ENCODE data around the gene ELFN1.
A peak's percentile ranks its signal among the peaks of the same experiment; 100 is the strongest.

The ELFN1 gene

DNA sequence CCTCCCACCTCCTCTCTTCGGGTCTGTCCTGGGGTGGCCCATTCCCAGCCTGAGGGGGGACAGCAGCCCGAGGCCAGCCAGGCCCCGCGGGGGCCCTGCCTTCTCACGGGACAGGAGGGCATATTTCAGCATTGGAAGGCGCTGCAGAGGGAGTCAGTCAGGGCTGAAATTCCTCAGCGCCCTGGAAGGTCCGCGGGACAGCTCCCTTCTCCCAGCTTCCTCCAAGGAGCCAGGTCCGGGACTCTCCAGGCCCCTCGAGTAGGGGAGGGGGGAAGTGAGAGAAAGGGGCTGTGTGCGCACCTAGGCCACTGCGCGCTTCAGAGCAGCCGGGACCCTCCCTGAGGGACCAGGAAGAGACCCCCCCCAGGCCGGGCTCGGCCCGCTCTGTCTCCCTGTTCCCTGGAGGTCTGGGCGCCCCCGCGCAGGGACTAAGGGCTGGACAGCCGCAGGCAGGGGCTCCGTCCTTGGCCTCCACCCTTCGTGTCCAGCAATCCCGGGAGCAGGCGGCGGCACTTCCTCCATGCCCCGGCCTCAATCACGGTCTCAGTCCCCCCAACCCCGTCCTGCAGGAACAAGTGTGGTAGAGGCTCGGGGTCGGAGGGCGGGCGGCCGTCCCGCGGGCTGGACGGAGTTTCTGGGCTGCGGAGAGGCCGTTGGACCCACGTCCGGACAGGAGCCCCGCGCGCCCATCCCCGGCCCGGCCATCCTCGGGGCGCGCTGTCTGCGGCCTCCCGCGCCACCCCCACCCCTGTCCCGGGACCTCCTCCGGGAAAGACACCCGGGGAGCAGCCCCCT is 6.0 kb upstream of the ELFN1 start:
- DNase-seq (ENCODE audit: low read depth) = no peak

DNA sequence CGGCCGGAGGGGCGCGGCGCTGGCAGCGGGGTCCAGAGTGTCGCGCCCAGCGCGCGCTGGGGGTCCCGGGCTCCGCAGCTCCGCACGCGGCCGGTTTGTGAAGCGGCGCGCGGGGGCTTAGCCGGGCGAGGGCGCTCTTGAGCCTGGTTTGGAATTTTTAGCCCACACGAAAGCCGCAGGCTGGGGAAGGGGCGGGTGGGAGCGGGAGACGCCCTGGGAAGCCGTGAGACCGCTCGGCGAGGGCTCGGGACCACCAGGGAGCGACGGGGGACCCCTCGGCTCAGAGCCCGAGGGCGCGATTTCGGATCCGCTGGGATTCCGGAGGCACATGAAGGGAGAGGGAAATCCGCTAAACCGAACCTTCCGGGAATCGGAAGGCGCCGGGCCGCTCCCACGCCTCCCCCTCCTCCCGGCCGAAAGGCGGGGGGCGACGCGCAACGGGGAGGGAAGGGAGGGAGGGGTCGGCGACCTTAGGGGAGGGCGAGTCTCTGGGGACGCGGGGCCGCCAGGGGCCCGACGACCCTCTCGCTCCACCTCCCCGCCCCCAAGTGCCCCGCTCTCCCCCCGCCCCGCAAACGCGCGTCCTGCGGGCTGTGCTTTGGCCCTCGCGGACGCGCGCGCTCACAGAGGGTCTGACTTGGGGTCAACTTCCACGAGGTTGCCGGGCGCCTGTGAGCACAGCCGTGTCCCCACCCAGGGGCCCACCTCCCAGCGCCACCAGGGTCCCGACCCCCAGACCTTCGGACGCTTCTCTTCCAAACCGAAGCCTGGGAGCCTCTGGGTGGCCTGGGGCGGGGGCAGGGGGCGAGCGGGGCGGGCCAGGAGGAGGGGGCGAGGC is 5.1 kb upstream of the ELFN1 start:
- peak; percentile 3 for DNase-seq (ENCODE audit: low read depth)

DNA sequence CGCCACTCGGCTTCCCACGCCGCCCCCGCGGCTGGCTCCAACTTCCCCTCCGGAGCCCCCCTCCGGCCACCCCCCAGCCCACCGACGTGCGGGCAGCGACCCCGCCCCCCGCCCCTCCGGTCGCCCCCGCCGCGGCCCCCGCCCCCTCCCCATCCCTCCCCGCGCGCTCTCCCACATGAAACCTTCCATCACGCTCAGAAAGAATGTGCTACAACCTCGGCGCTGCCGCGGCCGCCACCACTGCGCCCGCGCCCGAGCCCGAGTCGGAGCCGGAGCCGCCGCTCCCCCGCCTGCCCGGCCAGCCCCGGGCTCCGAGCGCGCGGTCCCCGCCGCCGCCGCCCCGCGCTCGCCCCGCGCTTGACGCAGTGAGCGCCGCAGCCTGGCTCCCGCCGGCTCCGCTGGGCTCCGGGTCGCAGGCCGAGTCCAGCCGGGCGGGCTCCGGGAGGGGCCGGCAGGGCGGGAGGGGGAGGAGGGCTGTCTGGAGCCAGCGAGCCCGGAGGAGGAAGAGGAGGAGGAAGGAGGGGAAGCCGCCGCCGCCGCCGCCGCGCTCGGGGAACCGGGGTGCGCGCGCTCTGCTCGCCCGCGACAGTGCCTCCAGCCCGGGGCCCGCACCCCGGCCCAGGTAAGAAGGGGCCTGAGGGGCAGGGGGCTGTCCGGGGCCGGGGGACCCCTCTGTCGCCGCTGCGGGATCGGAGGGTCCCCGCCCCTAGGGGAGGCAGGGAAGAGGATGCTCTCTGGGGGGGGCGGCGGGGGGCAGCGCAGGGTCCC is 4.3 kb upstream of the ELFN1 start:
- no peak for DNase-seq (ENCODE audit: low read depth)

DNA sequence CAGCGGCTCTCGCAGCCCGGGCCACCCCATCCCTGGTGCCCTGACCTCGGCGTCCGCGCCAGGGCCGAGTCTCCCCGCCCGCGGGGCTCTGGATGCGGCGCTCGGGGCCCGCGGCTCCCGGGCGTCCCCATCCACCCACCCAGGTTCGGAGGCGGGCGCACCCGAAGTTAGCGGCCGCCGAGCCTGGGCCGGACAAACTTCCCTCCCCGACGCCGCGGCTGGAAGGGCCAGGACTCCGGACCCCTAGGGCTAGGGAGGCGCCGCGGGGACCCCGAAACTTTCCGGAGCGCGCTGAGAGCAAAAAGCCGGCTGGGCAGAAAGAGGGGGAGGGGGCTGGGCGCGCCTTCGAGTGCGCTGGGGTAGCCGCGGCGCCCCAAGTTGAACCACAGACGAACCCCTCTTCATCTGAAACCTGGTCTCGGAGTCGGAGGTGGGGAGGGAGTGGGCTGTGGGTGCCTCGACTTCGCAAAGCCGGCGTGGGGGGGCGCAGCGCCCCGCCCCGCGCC is 3.7 kb upstream of the ELFN1 start:
- no peak for DNase-seq (ENCODE audit: low read depth)

DNA sequence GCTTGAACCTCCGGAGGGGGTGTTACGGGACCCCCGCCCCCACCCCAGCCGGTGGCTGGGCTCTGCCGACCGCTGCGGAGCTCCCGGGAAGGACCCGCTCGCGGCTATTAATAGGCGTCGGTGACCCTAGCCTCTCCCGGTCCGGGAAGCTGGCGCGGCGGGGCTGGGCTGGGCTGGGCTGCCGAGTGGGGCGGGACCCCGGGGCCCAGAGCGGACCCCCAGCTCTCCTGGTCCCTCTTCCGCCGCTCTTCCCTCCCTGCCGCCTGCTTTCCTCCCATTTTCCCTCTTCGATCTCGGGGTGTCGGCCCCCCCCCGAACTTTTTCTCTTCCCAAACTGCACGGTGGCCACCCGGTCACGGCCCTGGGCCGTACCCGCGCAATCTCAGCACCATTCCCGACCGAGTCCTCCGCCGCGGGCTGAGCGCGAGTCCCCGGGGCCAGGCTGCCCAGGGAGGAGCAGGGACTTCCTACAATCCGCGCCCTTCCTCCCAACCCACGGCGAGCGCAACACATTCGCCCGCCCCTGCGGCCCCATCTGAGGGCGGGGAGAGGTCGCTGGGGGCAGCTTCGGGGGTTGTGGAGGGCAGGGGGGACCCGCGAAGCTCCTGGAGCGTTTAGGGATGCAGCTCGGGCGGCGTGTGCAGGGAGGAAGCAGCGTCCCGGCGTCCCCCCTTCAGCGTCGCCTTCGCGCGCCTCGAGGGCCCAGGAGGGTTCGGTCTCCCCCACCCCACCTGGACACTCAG is 3.1 kb upstream of the ELFN1 start:
- DNase-seq (ENCODE audit: low read depth) = no peak

DNA sequence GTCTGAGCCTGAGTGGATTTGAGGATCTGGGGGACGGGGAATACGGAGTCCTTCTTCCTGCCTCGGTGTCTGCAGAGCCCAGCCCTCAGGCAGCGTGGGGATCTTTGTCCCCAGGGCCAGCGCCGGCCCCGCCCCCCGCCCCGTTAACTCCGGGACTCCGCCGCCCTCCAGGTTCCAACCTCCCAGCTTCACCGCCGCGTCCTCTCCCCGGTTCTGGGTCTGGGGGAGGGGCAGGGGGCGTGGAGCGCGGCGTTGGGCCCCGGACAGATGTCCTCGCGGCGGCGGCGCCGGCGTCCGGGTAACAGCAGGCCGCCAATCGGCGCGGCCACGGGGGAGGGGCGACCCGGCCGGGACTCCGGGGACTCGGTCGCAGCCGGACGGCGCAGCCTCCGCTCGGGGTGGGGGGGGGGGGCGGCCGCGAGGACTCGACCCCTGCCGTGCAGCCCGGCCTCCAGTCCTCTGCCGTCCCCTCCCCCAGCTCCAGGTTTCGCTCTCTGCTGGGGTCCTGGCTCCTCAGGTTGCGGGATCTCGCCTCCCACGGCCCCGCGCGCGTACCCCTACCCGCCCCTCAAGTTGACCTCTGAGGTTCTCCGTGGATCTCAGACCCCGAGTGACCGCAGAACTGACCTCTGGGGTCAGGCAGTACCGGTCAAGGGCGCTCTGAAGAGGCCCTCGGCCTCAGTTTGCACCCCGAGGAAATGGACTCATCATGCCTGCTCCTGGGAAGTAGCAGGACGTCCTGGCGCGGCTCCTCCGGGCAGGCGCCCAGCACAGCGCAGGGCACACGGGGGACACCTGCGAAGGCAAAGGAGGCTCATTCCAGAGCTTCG is 2.3 kb upstream of the ELFN1 start:
- no peak for DNase-seq (ENCODE audit: low read depth)

DNA sequence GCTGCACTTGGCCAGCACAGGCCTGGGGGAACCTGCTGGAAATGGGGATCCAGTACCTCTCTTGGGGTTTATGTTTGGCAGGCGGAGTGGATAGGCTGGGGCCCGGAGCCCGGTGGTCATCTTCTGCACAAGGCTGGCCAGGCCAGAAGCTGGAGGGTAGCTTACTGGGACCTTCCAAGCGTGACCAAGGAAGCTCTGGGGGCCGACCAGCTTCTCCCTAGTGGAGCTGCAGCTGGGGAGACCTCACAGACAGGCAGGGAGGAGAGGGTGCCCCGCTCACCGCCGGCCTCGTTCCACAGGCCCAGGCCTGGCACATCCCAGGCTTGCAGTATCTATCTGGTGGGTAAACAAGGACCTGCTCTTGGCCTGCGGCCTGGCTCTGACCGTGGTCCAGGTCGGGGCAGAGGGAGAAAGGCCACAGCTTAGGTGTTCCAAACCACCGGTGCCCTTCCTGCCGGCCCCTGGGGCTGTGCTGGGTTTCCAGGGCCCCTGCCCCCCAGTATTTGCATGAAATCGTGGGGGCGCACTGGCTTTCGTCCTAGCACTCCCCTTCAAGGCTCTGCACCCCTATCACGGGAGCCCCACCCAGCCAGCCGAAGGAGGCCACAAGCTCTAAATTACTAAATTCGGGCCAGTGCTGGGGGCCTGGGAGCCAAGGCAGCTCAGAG is 1.5 kb upstream of the ELFN1 start:
- no peak for DNase-seq (ENCODE audit: low read depth)

DNA sequence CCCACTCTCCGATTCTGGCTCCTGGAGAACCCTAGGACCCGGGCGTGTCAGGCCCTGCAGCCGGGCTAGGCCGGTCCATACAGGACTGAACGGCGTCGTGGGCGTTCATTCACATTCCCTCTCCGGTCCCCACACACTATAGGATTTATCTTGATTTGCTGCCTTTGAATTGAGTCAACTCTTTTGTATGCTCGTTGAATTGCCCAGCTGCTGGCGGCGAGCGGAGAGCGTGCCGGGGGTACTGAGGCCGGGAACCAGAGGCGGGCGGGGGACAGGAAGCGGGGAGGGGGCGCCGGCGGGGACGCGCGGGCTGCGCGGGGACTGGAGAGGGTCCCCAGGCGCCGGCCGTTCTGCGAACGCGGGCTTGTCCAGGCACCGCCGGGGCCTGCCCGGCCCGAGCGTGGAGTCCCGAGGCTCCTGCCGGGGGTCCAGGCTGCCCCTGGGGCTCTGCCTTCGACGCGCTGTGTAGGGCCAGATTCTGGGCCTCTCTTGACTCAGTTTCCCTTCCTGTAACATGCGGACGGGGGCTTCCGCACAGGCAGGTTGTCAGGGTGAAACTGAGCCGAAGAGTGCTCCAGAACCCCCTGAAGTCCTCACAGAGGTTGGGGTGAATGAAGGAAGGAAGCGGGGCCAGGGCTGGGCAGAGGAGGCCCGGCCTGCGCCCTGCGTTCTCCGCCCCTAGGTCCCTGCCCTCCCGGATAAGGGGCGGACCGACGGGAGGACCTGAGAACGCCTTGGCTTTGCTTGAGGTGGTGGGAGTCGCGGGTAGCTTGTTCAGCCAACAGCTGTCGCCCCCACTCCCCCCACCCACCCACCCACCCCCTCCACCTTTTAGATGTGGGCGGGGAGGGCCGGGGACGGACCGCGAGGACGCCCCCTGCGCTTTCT is 769 bp upstream of the ELFN1 start:
- DNase-seq (ENCODE audit: low read depth) = no peak

DNA sequence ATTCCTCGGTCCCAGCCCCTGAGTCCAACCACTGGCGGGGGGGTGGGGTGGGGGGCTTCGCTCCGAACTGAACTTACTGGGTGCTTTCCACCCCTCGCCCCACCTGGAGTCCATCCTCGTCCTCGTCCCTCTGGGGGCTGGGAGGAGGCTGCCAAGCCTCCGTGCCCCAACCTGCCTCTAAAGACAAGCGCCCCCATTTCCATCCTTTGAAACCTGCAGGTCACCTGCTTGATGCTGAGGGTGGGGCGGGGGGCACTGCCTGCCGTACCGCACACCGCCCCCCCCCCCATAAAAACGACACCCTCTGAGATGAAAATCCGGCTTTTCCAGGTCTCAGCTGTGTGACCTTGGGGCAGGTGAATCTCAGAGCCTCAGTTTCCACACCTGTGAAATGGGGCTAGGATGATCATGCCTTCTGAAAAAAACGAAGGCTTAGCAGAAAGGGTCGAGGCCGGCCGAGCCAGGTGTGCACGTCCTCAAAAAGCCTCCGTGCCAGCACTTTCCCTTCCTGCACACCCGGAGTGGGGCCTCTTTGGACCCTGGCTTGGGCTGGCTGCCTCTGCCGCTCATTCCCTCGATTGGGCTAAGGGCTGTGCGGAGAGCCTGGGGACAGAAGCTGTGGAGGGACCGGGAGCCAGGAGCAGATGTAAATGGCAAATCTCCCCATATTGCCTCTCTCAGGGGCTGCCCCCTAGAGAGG is 967 bp downstream of the ELFN1 start:
- no peak for DNase-seq (ENCODE audit: low read depth)

DNA sequence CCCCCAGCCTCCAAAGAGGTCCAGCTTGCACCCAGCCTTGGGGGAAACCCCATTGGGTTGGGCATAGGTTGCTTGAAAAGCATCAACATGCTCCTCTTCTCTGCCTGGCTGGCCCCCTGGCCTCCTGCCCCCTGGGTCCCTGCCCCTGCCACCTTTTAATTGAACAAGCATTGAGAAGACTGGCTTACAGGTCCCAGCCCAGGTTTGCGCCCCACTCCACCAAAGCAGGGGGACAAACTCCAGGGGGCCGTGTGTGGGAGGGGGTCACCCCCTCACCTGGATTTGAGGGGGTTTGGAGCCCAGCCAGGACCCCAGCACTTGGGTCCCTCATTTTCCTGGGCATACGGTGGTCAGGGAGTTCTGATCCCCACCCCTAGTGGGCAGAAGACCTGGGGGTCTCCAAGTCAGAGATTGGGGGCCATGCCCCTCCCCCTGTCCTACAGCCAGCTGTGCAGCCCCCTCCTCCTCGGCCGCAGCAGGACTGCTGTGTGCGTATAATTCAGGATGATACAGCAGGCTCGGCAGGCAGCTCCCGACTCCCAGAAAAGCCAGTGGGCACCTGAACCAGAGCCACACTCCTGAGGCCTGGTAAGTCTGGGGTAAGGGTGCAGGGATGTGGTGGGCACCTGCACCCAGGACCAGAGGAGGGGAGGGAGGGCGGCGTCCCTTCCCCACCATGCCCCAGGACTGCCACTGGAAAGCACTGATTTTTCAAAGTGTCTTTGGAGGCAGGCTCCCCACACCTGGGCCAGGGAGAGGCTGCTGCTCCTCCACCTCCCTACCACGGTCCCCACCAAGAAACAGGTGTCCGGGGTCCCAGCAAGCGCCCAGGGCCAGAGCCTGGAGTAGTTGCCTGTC is 1.7 kb downstream of the ELFN1 start:
- DNase-seq (ENCODE audit: low read depth) = no peak

DNA sequence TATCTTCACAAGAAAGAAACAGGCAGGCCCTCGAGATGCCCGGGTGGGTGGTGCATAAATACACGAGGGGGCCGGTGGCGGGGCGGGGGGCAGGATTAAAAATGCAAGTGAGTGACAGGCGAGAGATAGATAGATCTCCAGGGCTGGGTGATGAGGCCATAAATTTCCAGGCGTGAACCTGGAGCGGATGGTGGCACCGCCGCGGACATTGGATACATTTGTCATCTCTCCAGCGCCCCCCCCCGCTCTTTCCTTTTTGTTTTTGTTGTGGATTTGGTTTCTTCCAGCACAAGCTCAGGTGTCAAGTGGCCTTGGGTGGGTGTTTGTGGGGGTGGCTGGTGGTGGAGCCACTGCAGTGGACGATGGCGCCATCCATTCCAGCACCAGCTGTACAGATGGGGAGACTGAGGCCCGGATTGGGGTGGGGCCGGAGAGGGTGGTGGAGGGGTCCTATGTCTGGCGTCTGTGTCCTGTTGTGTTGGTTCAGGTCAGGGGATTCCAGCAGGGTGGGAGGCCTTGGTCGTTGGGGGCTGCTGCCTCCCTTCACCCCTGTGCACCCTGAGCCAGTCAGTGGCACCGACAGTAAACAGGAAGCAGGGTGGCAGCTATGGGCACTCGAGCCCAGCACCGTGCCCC is 2.9 kb downstream of the ELFN1 start:
- no peak for DNase-seq (ENCODE audit: low read depth)

DNA sequence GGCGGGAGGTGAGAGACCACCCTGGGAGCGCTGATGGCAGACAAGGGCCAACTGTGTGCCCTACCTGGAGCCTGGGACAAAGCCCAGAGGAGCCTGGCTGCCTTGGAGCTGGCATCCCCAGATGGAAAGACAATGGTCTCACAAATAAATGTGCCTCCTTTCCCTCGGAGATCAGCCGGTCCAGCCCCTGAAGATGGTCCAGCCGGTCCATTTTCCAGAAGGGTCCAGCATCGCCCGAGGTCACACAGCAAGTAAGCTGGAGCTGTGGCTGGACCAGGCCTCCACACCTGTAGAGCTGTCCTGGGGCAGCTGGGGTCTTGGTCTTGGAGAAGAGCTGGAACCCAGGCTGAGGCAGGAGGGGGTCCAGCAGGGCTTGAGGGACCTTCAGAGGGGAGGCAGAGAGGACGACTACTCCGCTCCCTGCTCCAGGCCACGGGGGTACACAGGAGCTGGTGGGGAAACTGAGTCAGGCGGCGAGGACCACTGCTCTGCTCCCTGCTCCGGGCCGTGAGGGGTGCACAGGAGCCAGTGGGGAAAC is 3.6 kb downstream of the ELFN1 start:
- DNase-seq (ENCODE audit: low read depth) = no peak

DNA sequence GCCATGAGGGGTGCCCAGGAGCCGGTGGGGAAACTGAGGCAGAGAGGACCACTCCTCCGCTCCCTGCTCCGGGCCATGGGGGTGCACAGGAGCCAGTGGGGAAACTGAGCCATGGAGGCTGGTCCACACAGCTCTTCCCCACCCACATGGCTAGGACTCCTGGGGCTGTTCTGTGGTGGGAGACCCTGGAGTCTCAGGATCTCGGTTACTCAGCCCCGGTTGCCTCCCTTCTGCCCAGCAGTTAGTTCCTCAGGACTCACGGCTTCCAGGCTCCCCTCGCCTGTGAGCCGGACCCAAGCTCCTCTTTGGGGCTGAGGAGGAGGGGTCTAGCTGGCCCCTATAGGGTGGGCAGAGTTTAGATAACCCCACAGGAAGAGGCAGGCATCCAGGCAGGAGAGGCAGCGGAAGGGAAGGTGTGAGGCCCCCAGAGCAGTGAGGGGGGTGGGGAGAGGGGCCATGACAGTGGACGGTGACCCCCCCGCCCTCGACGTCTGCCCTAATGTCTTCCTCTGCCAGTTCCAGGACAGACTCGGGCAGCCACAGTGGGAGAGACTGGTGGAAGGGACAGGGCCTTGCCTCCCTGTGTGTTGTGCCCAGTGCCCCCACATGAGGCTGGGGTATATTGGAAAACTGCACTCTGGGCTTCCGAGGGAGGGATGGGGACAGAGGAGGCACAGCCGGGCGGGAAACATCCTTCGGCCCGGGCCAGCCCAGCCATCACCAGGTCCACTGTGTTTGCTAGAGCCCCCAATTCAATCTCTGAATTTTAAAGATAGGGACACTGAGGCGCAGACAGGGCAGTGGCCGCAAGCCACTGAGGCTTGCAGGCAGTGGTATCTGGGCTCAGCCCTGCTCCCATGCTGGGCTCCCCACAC is 4.3 kb downstream of the ELFN1 start:
- DNase-seq (ENCODE audit: low read depth) = no peak

DNA sequence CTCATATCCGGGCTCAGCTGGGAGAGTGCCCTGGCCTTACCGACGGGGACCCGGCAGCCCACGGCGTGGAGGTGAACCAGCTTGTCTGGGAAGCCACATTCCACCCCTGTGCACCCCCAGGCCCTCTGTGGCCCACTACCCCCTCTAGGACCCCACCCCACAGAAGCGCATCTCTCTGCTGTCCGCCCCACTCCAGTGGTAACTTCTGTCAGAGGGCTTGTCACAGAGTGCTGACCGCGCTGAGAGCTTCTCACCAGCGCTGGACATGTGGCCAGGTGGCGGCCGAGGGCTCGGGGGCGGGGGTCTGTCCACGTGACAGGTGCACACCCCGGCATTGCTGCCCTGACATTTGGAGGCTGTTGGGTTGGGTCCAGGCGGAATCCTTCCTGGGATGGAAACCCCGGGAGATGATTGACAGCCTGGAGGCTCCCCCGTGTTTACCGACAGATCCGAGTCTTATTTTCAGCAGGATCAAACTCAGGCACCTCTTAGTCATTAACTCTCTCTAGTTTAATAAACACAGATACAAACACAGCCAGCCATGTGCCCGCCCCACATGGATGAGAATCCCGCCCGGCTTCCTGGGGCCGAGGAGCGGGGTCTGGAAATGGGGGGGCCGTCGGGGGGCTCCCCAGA is 5.1 kb downstream of the ELFN1 start:
- no peak for DNase-seq (ENCODE audit: low read depth)

Measured in non-pigmented ciliary epithelial cell (primary cell).